Effector CD4-positive, alpha-beta T cell (primary cell): ENCODE measurements around the gene ATAD1.
"Not testable (repeated sequence)": the region's sequence is repeated elsewhere in the genome, so short reads cannot be mapped to it uniquely, and the experiment has no call there.

Experiments used
- DNase-seq: peaks from one replicate; pipeline ENCODE4 v3.0.0-alpha.2; 2020

ATAD1 gene

GRCh38 chr10:87801813-87802435 is 16.1 kb downstream of the ATAD1 start:
- not testable (repeated sequence) for DNase-seq

GRCh38 chr10:87799860-87800259 is 18.2 kb downstream of the ATAD1 start:
- no peak for DNase-seq

- DNase-seq = no peak
Measured at GRCh38 chr10:87798082-87798481, 19.9 kb downstream of the ATAD1 start.

GRCh38 chr10:87794285-87794684 is 23.7 kb downstream of the ATAD1 start:
- no peak for DNase-seq

GRCh38 chr10:87790185-87790584 is 27.8 kb downstream of the ATAD1 start:
- DNase-seq = no peak

GRCh38 chr10:87786421-87786820 is 31.6 kb downstream of the ATAD1 start:
- DNase-seq = no peak

GRCh38 chr10:87782721-87783120 is 35.3 kb downstream of the ATAD1 start:
- no peak for DNase-seq

- DNase-seq = no peak
Measured at GRCh38 chr10:87781545-87781944, 36.5 kb downstream of the ATAD1 start.

GRCh38 chr10:87776328-87776727 is 41.7 kb downstream of the ATAD1 start:
- no peak for DNase-seq

GRCh38 chr10:87775766-87776165 is 42.3 kb downstream of the ATAD1 start:
- no peak for DNase-seq

GRCh38 chr10:87771871-87772500 is 46.0 kb downstream of the ATAD1 start:
- DNase-seq = no peak

GRCh38 chr10:87767253-87767652 is 50.8 kb downstream of the ATAD1 start:
- no peak for DNase-seq

GRCh38 chr10:87765666-87766376 is 52.2 kb downstream of the ATAD1 start:
- DNase-seq = no peak

- no peak for DNase-seq
Measured at GRCh38 chr10:87764072-87764934, 53.7 kb downstream of the ATAD1 start.

GRCh38 chr10:87763086-87763861 is 54.8 kb downstream of the ATAD1 start:
- DNase-seq = no peak

GRCh38 chr10:87761892-87762291 is 56.1 kb downstream of the ATAD1 start:
- no peak for DNase-seq

- no peak for DNase-seq
Measured at GRCh38 chr10:87761153-87761552, 56.9 kb downstream of the ATAD1 start.

- no peak for DNase-seq
Measured at GRCh38 chr10:87760195-87760905, 57.7 kb downstream of the ATAD1 start.

GRCh38 chr10:87759551-87759950 is 58.5 kb downstream of the ATAD1 start:
- no peak for DNase-seq

- no peak for DNase-seq
Measured at GRCh38 chr10:87757685-87758084, 60.3 kb downstream of the ATAD1 start.

GRCh38 chr10:87753995-87754866 is 63.8 kb downstream of the ATAD1 start:
- DNase-seq = no peak
